Stimulated activated CD8-positive, alpha-beta memory T cell treated with anti-CD3 and anti-CD28 coated beads, Interleukin-15, amount 100 ng/mL, for 4 hours (primary cell): ENCODE data around the gene NFE2.
"Not testable (repeated sequence)": the region's sequence is repeated elsewhere in the genome, so short reads cannot be mapped to it uniquely, and the experiment has no call there.

Experiments used
- DNase-seq, 2 donors: peaks; one replicate each; pipeline ENCODE4 v3.0.0-alpha.2; 2020; ENCODE audit warnings: low read depth in 2 of 2

The NFE2 gene

DNA sequence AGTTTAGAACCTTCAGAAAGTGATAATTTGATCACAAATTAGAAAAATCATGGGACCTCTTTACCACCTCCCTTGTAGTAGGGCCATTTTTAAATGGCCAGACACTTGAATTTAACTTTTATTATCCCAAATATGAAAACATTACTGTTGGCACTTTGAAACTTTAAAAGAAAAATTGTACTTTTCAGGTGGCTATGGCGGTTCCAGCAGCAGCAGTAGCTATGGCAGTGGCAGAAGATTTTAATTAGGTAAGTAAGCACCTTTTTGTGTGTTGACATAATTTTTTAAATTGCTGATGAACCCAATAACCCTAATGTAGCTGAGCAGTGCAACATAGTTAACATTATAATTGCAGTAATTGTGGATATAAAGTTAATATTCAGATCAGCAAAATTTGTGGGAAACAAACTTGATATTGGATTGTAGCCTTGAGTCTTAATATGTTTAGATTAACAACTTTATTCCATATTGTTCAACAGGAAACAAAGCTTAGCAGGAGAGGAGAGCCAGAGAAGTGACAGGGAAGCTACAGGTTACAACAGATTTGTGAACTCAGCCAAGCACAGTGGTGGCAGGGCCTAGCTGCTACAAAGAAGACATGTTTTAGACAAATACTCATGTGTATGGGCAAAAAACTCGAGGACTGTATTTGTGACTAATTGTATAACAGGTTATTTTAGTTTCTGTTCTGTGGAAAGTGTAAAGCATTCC, 16.6 kb downstream of the NFE2 start:
- not testable (repeated sequence) for DNase-seq

DNA sequence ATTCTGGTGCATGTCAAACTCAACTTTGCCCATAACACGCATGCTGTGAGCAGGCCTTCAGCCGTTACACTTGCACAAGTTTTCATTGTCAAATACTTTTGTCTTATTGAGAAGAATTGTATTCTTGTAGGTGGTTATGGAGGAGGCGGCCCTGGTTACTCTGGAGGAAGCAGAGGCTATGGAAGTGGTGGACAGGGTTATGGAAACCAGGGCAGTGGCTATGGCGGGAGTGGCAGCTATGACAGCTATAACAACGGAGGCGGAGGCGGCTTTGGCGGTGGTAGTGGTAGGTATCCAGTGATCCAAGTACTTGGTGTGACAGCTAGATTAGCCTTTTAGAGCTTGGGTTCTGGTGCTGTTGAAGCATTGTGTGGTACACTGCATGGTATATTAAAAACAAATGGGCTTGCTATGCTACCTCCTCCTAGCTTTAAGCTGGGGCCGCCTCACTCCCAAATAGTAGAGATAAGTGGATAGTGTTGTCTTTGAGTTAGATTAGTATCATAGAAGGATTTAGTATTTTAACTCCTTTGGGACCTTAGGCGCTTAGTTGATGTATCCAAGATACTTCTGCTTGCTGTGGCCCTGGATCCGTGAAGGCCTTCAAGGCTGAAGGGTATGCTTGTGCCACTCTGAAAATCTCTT, 17.7 kb downstream of the NFE2 start:
- DNase-seq, result no peak

DNA sequence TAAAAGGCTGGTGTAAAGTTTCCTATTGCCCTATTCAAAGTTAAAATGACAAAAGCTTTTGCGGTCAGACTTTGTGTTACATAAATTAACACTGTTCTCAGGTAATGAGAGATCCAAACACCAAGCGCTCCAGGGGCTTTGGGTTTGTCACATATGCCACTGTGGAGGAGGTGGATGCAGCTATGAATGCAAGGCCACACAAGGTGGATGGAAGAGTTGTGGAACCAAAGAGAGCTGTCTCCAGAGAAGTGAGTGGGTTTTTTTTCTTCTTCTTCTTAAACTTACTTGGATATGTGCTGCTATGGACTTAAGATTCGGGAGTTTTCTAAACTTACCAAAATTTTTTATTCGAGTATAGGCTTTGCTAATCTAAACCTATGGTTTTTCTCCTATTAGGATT, 19.1 kb downstream of the NFE2 start:
- not testable (repeated sequence) for DNase-seq

DNA sequence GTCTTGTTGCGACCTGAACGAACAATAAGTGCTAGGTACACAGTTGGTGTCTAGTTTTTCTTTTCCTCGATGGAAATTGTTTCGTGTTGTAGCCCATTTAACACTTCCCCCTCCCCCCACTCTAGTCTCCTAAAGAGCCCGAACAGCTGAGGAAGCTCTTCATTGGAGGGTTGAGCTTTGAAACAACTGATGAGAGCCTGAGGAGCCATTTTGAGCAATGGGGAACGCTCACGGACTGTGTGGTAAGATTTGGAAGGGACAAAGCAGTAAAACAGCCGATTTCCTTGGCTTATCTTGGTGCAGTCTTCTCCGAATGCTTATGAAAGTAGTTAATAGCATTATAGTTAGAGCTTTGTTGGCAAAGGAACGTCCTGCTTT, 19.6 kb downstream of the NFE2 start:
- DNase-seq, result not testable (repeated sequence)

DNA sequence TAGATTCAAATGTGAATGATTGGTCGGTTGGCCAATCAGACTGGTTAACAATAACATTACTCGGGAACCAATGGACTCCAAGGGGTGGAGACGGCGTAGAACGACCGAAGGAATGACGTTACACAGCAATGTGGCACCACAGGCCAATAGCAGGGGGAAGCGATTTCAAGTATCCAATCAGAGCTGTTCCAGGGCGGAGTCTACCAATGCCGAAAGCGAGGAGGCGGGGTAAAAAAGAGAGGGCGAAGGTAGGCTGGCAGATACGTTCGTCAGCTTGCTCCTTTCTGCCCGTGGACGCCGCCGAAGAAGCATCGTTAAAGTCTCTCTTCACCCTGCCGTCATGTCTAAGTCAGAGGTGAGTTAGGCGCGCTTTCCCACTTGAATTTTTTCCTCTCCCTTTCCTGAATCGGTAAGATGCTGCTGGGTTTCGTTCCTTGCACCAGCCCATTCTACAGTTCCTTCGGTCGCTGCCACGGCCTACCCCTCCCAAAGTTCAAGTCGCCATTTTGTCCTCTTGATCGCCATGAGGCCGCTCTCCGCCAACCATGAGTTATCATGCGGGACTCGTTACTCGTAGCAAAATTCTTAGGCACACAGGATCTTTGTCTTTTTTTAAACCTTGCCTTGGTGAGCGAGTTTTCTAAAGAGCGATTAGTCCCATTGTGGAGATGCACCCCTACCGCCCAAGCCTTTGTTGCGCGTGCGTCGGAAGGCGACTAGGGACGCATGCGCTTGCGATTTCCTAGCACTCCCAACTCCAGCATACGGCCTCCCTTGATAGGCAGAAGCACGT, 20.2 kb downstream of the NFE2 start, which contains the start of gene HNRNPA1:
Gene HNRNPA1, plus strand, starts transcription at position 259 of the 793 bp plus-strand sequence. Its CDS starts 82 bp downstream, at position 341.
- DNase-seq, result peak; percentile 83 to 96

DNA sequence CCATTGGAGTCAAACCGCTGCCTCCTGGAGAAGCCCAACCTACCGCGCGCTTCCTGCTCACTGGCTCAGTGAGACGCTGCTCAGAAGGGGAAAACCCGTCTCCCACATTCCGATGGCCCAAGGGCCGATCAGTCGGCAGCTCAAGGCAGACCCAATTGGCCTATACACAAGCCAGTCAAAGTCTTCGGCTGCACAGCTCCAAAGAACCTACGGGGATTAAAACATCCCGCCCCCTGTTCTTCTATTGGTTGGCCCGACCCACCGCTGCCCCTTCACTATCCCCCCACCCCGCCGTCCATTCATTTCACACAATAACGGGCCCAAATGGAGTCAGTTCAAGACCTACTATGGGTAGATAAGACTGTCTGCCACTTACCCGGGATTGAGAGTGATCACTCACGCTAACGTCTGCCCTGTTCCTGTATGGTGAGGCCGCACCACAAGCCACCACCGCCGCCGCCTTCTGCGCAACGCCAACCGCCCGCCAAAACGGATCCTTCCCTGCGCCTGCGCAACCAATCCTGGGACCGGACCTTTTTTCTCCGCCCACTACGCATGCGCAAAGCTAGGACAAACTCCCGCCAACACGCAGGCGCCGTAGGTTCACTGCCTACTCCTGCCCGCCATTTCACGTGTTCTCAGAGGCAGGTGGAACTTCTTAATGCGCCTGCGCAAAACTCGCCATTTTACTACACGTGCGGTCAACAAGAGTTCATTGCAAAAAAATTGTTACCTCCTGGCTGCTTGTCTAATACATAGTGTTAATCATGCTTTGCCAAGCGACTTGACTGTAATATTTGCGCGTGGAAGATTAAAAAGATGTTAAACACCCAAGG, 21.0 kb downstream of the NFE2 start, which contains the start of gene CBX5:
Gene CBX5, minus strand, starts transcription at position 491 of the 836 bp plus-strand sequence. CDS start 22,472 bp downstream, outside the sequence.
- DNase-seq, result peak; percentile 99

DNA sequence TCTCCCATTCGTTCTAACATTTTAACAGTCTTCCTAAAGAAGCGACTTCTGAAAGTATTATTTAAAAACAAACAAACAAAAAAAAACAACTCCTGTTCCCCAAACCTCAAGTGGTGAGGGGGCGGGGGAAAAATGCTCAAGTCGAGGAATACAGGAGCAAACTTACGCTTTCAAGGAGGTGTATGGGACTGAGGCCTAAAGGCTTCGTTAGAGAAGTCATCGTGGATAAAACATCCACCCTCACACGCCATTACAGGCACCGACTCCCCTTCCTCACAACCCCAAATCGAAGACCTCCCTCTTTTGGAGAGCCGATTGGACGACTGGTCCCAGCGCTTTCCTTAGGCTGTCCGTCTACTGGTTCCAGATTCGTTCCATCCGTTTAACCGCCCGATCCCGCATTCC, 21.6 kb downstream of the NFE2 start:
- no peak for DNase-seq

DNA sequence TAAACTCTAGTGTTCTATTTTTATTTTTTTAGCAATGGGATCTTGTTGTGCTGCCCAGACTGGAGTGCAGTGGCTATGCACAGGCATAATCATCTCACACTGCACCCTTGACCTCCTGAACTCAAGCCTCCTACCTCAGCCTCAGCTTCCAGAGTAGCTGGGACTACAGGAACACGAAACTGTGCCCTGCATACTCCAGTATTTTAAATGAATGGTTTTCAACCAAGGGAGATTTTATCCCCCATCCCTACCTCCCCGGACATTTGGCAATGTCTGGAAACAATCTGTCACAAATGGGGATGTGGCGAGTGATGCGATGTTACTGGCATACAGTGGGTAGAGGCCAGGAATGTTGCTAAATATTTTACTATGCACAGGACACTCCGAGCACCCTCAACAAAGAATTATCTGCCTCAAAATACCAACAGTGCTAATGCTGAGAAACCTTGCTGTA, 23.0 kb downstream of the NFE2 start:
- DNase-seq, result no peak

DNA sequence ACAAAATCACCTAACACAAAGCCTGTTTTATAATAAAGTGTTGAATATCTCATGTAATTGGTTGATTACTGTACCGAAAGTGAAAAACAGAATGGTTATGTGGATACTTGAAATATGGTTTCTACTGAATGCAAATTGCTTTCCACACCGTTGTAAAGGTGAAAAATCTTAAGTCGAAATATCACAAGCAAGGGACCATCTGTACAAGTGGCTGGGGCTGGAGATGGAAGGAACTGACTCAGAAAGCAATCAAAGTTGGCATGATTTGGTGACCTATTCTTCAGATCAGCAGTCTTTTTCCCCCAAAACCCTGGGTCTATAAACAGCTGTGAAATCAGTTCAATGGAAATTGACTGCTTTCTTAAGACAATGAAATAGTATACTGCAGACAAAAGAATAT, 24.4 kb downstream of the NFE2 start:
- no peak for DNase-seq

DNA sequence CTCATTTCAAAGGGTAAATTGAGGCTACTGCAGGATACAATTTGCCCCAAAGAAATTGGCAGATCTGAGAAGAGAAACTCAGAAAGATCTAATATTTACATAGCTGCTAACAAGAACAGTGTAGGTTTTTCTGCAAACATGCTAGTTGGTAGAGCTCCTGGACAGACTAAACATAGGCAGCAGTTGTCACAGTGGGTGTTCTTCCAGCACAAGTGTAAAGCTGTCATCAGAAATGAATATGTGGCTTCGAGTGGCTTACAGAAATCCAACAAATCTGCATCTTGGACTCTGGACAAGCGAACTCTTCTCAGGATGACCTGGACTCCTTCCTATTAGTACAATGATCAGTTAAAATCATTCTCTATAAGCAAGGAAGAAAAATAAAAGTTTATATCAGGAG, 26.8 kb downstream of the NFE2 start:
- no peak for DNase-seq

DNA sequence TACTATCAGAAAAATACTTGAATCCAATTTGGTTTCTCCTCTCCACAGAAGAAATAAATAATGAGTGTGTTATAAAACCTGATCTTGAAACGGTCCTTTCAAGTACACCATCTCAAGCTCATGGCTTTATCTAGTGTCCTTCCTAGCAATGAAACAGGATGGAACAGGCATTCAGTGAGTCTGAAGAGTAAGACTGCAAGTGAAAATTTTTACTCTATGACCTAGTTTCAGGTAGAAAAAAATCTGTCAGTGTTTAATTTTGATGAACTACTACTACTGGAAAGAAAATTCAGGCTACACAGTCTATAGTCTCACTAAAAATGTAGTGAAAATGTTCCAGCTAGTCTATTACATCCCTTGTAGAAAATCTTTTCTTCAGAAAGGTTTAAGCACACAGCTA, 28.6 kb downstream of the NFE2 start:
- no peak for DNase-seq

DNA sequence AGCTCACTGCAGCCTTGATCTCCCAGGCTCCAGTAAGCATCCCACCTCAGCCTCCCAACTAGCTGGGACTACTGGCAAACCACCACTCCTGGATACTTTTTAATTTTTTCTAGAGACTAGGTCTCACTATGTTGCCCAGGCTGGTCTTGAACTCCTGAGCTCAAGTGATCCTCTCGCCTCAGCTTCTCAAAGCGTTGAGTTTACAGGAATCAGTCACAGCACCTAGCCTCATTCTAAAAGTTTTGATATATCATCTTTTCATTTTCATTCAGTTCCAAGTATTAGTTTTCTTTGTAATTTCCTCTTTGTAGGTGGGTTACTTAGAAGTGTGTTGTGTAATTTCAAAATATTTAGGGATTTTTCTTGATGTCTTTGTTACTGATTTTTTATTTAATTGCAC, 30.5 kb downstream of the NFE2 start:
- no peak for DNase-seq

DNA sequence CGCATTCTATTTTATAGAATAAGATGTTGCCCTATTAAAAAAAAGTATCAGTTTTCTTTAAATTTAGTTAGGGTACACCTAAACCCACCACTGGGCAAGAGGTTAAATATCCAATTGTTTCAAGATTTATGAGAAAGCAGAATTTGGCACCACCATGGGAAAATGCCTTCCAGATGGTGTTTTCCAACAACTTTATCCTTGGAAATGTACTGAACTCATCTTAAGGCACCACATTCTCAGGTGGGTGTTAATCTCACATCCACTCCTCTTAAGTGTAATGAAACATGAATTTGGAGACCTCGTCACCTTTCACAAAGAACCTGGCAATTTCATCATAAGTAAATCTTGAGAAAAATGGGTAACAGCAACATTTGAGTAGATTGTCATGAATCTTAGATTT, 34.0 kb downstream of the NFE2 start:
- no peak for DNase-seq

DNA sequence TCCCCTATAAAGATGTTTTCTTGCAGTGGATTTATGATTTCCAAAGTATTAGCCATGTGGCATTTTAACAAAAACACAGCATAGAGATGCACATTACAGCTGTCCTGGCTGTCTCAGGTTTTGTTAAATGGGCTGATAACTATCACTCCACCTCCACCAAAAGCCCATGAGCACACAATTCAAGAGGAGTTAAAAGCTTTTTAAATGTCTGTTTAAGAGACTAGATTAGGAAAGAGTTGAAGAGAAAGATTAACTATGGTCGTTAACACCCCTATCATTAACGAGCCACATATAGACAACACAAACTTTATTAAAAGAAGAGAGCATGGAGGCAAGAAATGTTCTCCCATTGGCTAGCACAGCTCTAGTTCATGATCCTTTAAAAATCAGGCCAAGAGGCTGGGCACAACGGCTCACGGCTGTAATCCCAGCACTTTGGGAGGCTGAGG, 35.4 kb downstream of the NFE2 start:
- no peak for DNase-seq

DNA sequence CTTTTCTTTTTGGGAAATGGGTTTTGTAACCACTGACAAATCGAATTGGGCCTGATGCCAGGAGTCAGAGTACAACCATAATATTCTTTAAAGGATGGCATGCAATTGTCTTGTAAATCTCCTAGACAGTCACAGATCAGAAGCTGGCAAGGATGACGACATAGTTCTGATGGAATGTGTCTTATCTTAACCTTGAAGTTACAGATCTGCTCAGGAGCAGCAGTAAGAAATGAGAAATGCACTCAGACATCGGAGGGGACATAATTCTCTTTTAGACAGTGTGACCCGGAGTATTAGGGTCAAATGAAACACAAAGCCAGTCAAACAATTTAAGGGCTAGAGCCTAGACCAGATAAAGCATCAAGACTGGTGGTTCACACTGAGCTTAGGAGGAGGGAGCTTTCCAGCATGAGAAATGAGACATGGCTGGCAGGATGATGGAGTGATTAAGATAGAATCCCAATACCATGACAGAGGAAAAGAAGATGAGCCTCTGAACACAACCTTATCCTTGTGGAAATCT, 38.4 kb downstream of the NFE2 start:
- no peak for DNase-seq

DNA sequence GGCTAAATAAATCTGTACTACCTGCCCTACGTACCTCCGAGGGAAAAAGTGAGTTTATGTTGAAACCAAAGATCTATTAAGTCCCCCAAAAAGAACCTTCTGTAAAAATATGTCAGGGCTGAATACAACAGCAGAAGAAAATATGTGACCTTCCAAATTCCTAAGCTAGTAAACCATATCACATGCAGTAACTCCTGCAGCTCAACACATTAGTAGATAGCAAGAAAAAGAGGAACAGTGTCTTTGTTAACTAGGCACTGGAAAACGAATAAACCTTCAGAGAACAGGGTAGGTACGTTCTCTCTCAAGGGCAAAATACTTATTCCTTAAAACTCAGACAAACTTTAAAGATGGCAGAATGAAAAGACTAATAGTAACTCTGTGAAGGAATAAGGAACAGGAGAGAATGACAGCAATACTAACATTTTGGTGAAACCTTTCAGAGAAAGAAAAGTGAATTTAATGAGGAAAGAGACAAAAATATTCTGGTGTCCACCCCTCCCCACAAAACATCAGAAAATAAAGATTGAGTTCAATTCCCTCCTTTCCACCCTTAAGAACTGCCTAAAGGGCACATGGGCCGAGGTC, 38.9 kb downstream of the NFE2 start:
- no peak for DNase-seq

DNA sequence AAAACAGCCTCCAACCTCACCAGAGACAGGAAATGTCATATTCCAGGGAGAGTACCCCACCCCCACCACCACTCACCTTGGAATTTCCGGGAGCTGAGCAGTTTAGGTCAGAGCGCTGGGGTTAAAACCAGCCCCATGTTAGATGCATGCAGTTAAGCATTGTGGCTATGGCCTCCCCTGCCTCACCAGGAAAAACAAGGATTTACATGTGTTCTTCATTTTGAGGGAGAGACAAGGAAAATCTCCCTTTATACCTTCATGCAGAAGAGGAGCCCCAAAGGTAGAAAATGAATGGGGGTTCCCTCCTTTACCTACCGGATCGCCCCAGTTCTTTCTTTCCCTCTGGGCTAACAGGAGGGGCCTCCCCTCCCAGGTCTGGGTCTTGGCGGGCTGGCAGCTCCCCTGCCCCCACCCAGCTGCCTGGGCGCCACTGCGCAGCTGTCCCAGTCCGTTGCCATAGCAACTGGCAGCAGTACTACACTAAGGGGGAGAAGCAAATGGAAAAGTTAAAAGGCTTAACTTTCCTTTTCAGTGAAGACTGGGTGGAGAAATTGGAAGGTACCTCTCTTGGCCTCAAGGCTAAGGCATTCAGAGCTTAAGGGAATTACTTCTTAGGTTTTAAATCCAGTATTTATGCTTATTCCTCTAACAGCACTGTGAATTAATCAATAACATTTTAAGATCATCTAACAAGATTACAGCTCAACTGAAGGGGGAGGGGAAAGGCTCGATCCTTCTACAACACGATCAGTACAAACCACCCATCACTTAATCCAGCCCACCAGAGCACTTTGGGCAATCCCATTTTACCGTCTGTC, 41.4 kb downstream of the NFE2 start:
- no peak for DNase-seq

DNA sequence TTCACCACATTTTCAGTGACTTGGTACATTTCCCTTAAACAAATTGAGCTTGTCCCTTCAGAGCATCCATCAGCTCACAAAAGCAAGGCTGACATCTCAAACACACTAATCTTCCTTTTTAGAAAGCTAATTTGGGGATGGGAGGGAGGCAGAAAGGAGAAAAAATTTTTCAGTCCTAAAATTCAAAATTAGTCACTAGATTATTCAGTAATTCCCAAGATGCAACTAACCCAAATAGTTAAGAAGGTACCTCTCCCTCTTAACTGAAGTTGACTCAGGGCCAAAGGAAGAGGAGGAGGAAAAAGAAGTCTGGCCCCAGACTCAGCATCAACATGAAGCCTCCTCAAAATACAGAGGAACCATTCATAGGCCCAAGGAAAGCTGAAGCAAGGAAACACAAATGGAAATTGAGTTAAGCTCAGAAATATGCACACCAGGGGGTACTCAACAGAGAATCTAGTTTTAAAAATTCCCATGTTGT, 42.6 kb downstream of the NFE2 start:
- no peak for DNase-seq

DNA sequence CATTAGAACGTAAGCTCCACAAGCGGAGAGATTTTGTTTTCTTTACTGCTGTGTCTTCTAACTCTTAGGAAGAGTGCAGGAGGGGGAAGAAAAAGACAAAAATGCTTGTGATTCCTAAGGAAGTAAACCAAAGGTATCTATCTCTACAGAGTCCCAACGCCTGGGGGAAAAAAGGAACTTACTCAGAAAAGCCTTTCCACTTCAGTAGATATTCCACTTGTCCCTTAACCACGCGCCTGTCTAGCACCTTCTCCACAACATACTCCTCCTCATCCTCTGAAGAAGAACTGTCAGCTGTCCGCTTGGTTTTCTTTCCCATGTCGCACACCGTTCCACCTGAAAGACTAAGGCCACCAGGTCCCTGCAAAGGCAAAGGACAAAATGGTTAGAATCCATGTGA, 43.5 kb downstream of the NFE2 start:
- no peak for DNase-seq

DNA sequence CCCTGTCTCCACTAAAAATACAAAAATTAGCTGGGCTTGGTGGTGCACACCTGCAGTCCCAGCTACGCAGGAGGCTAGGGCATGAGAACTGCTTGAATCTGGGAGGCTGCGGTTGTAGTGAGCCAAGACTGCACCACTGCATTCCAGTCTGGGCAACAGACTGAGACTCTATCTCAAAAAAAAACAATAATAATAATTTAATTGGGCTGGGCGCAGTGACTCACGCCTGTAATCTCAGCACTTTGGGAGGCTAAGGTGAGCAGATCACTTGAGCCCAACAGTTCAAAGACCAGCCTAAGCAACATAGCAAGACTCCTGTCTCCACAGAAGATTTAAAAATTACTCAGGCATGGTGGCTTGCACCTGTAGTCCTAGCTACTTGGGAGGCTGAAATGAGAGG, 47.6 kb downstream of the NFE2 start:
- no peak for DNase-seq
